HepG2 (cell line): ENCODE measurements around the gene TMEM145. TPM values are rescaled to one million over a fixed set of nuclear protein-coding genes. Genes with fewer than 3 reads are reported as not detected.

Experiments used
- ATAC-seq: fragments of 200-7000 bp; cut with Tn5 transposase; 3 replicates; pipeline ENCODE4 v1.9.1; 2020; ENCODE audit warnings: mild to moderate bottlenecking, moderate library complexity
- Bru-seq: library from RNA; stranded (reverse); fragments of 400-500 nt; gene quantifications from one replicate; lab custom pipeline; 2021; lab: Mats Ljungman, UMichigan
- BruChase-seq, 2 experiments: library from RNA; stranded (reverse); fragments of 400-500 nt; gene quantifications; one replicate each; lab custom pipeline; 2021; lab: Mats Ljungman, UMichigan
- BruUV-seq: library from RNA; stranded (reverse); fragments of 400-500 nt; replicated peaks from 2 replicates; lab custom pipeline; 2021; lab: Mats Ljungman, UMichigan
- CTCF ChIA-PET: fragments of 300-600 bp; formaldehyde crosslinking; extraction: SDS; loops from one replicate; lab custom pipeline; 2021; ENCODE audit warnings: low total read pairs, inconsistent platforms, low intra/inter-chr PET ratio; lab: Yijun Ruan, JAX
- POLR2A ChIA-PET: fragments of 350-600 bp; sonication (Branson Sonifier 250); formaldehyde crosslinking; loops from one replicate; lab custom pipeline; 2020; ENCODE audit warnings: antibody characterized with exemption, inconsistent platforms; lab: Yijun Ruan, JAX
- DNase-seq: peaks from one replicate; pipeline ENCODE4 v3.0.0-alpha.2; 2015; ENCODE audit warnings: low spot score
- FAIRE-seq: peaks from 3 replicates; lab custom pipeline; 2011; peaks lifted over from hg19 to GRCh38; lab: Jason Lieb, UNC
- H2AFZ ChIP-seq: one replicate; pipeline ENCODE4 v1.6.1; 2011; ENCODE audit warnings: low read length, inconsistent platforms
- H3K27ac ChIP-seq: fragments of 300-600 bp; 3 replicates; pipeline ENCODE4 v1.8.0; 2011; ENCODE audit warnings: mixed run types, mild to moderate bottlenecking, mixed read lengths, low read length, inconsistent platforms; ENCODE audit not compliant: insufficient read depth; ENCODE audit errors: extremely low read length
- H3K27me3 ChIP-seq, 2 experiments: fragments of 200-600 bp in 1 of 2; 2 replicates in 1 of 2; 3 replicates in 1 of 2; pipeline versions ENCODE4 v1.6.0 to v1.8.0; 2011; ENCODE audit warnings: low read length in 2 of 2, mild to moderate bottlenecking in 2 of 2, moderate library complexity in 2 of 2, inconsistent platforms in 1 of 2; ENCODE audit not compliant: insufficient read depth in 2 of 2, control insufficient read depth in 1 of 2
- H3K36me3 ChIP-seq, 2 experiments: fragments of 200-600 bp in 1 of 2; replicated peaks in 1 of 2; 2 replicates in 1 of 2; 3 replicates in 1 of 2; pipeline versions ENCODE4 v1.5.1 to v1.8.0; 2011; ENCODE audit warnings: low read length in 2 of 2, inconsistent platforms in 1 of 2; ENCODE audit not compliant: insufficient read depth in 2 of 2, control insufficient read depth in 1 of 2
- H3K4me1 ChIP-seq: 2 replicates; pipeline ENCODE4 v1.5.1; 2012; ENCODE audit warnings: low read length, inconsistent platforms; ENCODE audit not compliant: insufficient read depth
- H3K4me2 ChIP-seq: 2 replicates; pipeline ENCODE4 v1.6.0; 2011; ENCODE audit warnings: low read depth, low read length, inconsistent platforms
- H3K4me3 ChIP-seq, 3 experiments: fragments of 200-600 bp in 1 of 3; sonication (generic), shearing (Covaris generic) in 1 of 3; replicated peaks in 1 of 3; 2 replicates each; pipeline ENCODE4 v1.5.1; 2011 to 2016; ENCODE audit warnings: low read length in 3 of 3, inconsistent platforms in 2 of 3, low read depth in 2 of 3, mild to moderate bottlenecking in 2 of 3, control low read depth in 1 of 3, mixed read lengths in 1 of 3; ENCODE audit not compliant: insufficient read depth in 1 of 3
- H3K79me2 ChIP-seq: one replicate; pipeline ENCODE4 v1.6.1; 2011; ENCODE audit warnings: low read length, inconsistent platforms; ENCODE audit not compliant: insufficient read depth
- H3K9ac ChIP-seq: 2 replicates; pipeline ENCODE4 v1.6.0; 2011; ENCODE audit warnings: mild to moderate bottlenecking, low read depth, low read length, inconsistent platforms; ENCODE audit not compliant: insufficient read depth
- H3K9me3 ChIP-seq: 2 replicates; pipeline ENCODE4 v1.5.1; 2012; ENCODE audit warnings: mild to moderate bottlenecking, low read length
- H4K20me1 ChIP-seq: 2 replicates; pipeline ENCODE4 v1.6.0; 2011; ENCODE audit warnings: inconsistent platforms, mild to moderate bottlenecking, low read length, moderate library complexity; ENCODE audit not compliant: insufficient read depth
- AKAP8 ChIP-seq: sonication (generic); formaldehyde crosslinking; IDR thresholded peaks from 2 replicates; pipeline ENCODE4 v1.5.1; 2020; ENCODE audit warnings: mild to moderate bottlenecking, missing genetic modification reagents
- KDM5B ChIP-seq: sonication (generic); formaldehyde crosslinking; IDR thresholded peaks from 2 replicates; pipeline ENCODE4 v1.4.0; 2020; ENCODE audit warnings: missing genetic modification reagents, mild to moderate bottlenecking, borderline replicate concordance
- NCOA1 ChIP-seq: sonication (generic); formaldehyde crosslinking; IDR thresholded peaks from 2 replicates; pipeline ENCODE4 v1.9.0; 2021; ENCODE audit warnings: missing genetic modification reagents
- PRDM15 ChIP-seq: sonication (generic); formaldehyde crosslinking; IDR thresholded peaks from 2 replicates; pipeline ENCODE4 v1.4.0; 2020; ENCODE audit warnings: missing genetic modification reagents
- RCOR2 ChIP-seq: IDR thresholded peaks from 2 replicates; pipeline ENCODE4 v1.6.1; 2016; ENCODE audit warnings: missing biosample characterization, missing genetic modification reagents
- REST ChIP-seq, 2 experiments: IDR thresholded peaks; 2 replicates each; pipeline ENCODE4 v1.6.1; 2011 to 2012; ENCODE audit warnings: low read length in 2 of 2, borderline replicate concordance in 1 of 2, low read depth in 1 of 2, mild to moderate bottlenecking in 1 of 2, moderate library complexity in 1 of 2
- SNRNP70 ChIP-seq: fragments of 200-400 bp; formaldehyde crosslinking; IDR thresholded peaks from 2 replicates; pipeline ENCODE4 v1.6.1; 2017; ENCODE audit warnings: mild to moderate bottlenecking, low read depth, low read length, moderate library complexity
- SOX5 ChIP-seq: IDR thresholded peaks from 2 replicates; pipeline ENCODE4 v1.6.1; 2016; ENCODE audit warnings: borderline replicate concordance
- ZNF468 ChIP-seq: sonication (generic); formaldehyde crosslinking; IDR thresholded peaks from 2 replicates; pipeline ENCODE4 v1.8.0; 2022; ENCODE audit warnings: mild to moderate bottlenecking, moderate library complexity, missing genetic modification reagents
- ZNF496 ChIP-seq: sonication (generic); formaldehyde crosslinking; IDR thresholded peaks from 2 replicates; pipeline ENCODE4 v1.8.1; 2023; ENCODE audit warnings: mild to moderate bottlenecking, moderate library complexity, missing genetic modification reagents; ENCODE audit not compliant: insufficient replicate concordance
- WGBS: methylation state at CpG from one replicate; pipeline ENCODE4 v1.1.6; 2017; ENCODE audit warnings: low lambda C conversion rate; 5-methylcytosine and 5-hydroxymethylcytosine counted together
- in situ Hi-C: cut with HindIII; loops from 2 replicates; pipeline ENCODE4 v1.10.0; 2017; ENCODE audit warnings: low pct_unique_long_range_greater_than_20kb; ENCODE audit not compliant: extremely low pct_ligation_motif_present
- intact Hi-C: fragments of 100-400 bp; cut with micrococcal nuclease; formaldehyde crosslinking; loops from one replicate; pipeline ENCODE4 v1.10.0; 2022; ENCODE audit not compliant: unreplicated experiment
- long read RNA-seq, 2 experiments: library from RNA in 1 of 2; library from polyadenylated mRNA in 1 of 2; stranded (forward) in 1 of 2; unstranded in 1 of 2; transcript quantifications; one replicate each; pipeline ENCODE4 v2.0.0, GENCODE V29; 2019 to 2022
- polyA minus RNA-seq, 3 experiments: library from RNA; depleted of rRNA, polyadenylated mRNA; stranded (reverse); fragments of >200 nt; gene quantifications; 2 replicates each; pipeline ENCODE4 v1.2.3, GENCODE V29; 2011; ENCODE audit warnings: low replicate concordance in 1 of 3
- polyA plus RNA-seq, 8 experiments: library from polyadenylated mRNA; depleted of rRNA in 3 of 8; stranded (reverse) in 7 of 8; unstranded in 1 of 8; fragments of >200 nt; fragmentation: Illumina TruSeq in 4 of 8; extraction: Trizol in 4 of 8; gene quantifications; 2 replicates each; pipeline versions ENCODE4 v1.2.1 to v1.2.3, GENCODE V29; 2011 to 2016; ENCODE audit warnings: low read depth in 4 of 8, missing spikeins in 1 of 8, mixed read lengths in 1 of 8; ENCODE audit not compliant: insufficient read depth in 1 of 8
- total RNA-seq, 5 experiments: library from RNA; depleted of rRNA; stranded (reverse); fragments of >200 nt; fragmentation: Illumina TruSeq; extraction: Trizol; gene quantifications; 2 replicates each; pipeline ENCODE4 v1.2.3, GENCODE V29; 2016; ENCODE audit warnings: low read depth in 1 of 5

TMEM145 gene
- total RNA-seq (2016; rRNA removed; fragmentation: Illumina TruSeq; extraction: Trizol) (0.07 TPM in 1 of 2 replicates, not detected in the other), polyA plus RNA-seq (2011; rRNA removed) (5.1 and 5.5 TPM in 2 replicates), polyA minus RNA-seq (2011; rRNA and poly(A)+ RNA removed; ENCODE audit: low replicate concordance) (0.44 and 14.7 TPM in 2 replicates), Bru-seq, nascent RNA (percentile 20 among the genes with signal in this experiment), BruChase-seq, experiment 1, labeled RNA remaining after a 6-hour chase (percentile 32 among the genes with signal in this experiment), BruChase-seq, experiment 2, labeled RNA remaining after a 2-hour chase (percentile 20 among the genes with signal in this experiment)
- total RNA-seq (2016; cell fraction: cytosol; rRNA removed; fragmentation: Illumina TruSeq; extraction: Trizol; ENCODE audit: low read depth) = not detected in 2 replicates
- total RNA-seq (2016; cell fraction: insoluble cytoplasmic fraction; rRNA removed; fragmentation: Illumina TruSeq; extraction: Trizol) = 0.13 and 0.15 TPM in 2 replicates
- not detected in 2 replicates for total RNA-seq (2016; cell fraction: membrane; rRNA removed; fragmentation: Illumina TruSeq; extraction: Trizol)
- total RNA-seq (2016; cell fraction: nucleus; rRNA removed; fragmentation: Illumina TruSeq; extraction: Trizol) = 0.88 and 1.9 TPM in 2 replicates
- 2.0 and 2.3 TPM in 2 replicates for polyA plus RNA-seq (2011; cell fraction: cytosol; rRNA removed)
- 39.2 and 50.9 TPM in 2 replicates for polyA plus RNA-seq (2011; cell fraction: nucleus; rRNA removed)
- 2.9 and 6.2 TPM in 2 replicates for polyA plus RNA-seq (2012)
- polyA plus RNA-seq (2016; cell fraction: cytosol; fragmentation: Illumina TruSeq; extraction: Trizol; ENCODE audit: low read depth) = 0.26 TPM in 1 of 2 replicates, not detected in the other
- 0.57 and 0.73 TPM in 2 replicates for polyA plus RNA-seq (2016; cell fraction: insoluble cytoplasmic fraction; fragmentation: Illumina TruSeq; extraction: Trizol; ENCODE audit: low read depth)
- polyA plus RNA-seq (2016; cell fraction: membrane; fragmentation: Illumina TruSeq; extraction: Trizol; ENCODE audit: low read depth) = 0.17 and 0.27 TPM in 2 replicates
- polyA plus RNA-seq (2016; cell fraction: nucleus; fragmentation: Illumina TruSeq; extraction: Trizol; ENCODE audit: insufficient read depth, low read depth) = 1.7 and 2.8 TPM in 2 replicates
- polyA minus RNA-seq (2011; cell fraction: cytosol; rRNA and poly(A)+ RNA removed) = 1.3 and 4.2 TPM in 2 replicates
- polyA minus RNA-seq (2011; cell fraction: nucleus; rRNA and poly(A)+ RNA removed) = 16.7 and 20.3 TPM in 2 replicates
- long read RNA-seq, experiment 1 = 0 reads
- long read RNA-seq, experiment 2, partial matches to known transcripts = 1 of 1 reads
- long read RNA-seq, experiment 2, other reads (novel, unspliced or antisense) = 0 of 1 reads

GRCh38 chr19:42313096-42313839 is at the start of gene TMEM145:
Gene TMEM145, plus strand, starts transcription at chr19:42313309. Its CDS starts 68 bp downstream, at chr19:42313377.
- H3K4me3 ChIP-seq = peak within 1 kb of the TSS; percentile 65 to 76 (median 76)
- FAIRE-seq (no peak), DNase-seq (no peak), ATAC-seq (peak; percentile 63)
- 0 out of 2 replicates have a peak within 1 kb of the TSS, but pooled peaks have one; percentile 18 for H3K9ac ChIP-seq
- no TSS peak for BruUV-seq
- H2AFZ ChIP-seq = no peak within 1 kb of the TSS
- H4K20me1 ChIP-seq = no peaks in the 10 kb centered on the region
- ChIA-PET CTCF (no interaction called here), POLR2A (interaction anchor here (1.6 kb wide), 1 partner anchor 11 kb away, joined by 5 read pairs; the partner anchor contains the start of genes PAFAH1B3 and PRR19)
- H3K27me3 ChIP-seq = peaks cover 0 to 10% of the 10 kb centered on the region in 2 experiments; a peak in 3 of 5 replicates
- H3K4me2 ChIP-seq = peak within 1 kb of the TSS; percentile 71
- in situ Hi-C loops (no loop called here), intact Hi-C loops (no loop called here)
- H3K79me2 ChIP-seq = no peaks in the 10 kb centered on the region
- H3K4me1 ChIP-seq = peaks cover 40% of the 10 kb centered on the region
- no peaks in the 10 kb centered on the region for H3K36me3 ChIP-seq
- no peaks in the 10 kb centered on the region for H3K9me3 ChIP-seq
- 3% methylated on average over 15 of the region's 67 CpGs for WGBS
- H3K27ac ChIP-seq = no peak within 1 kb of the TSS
- TF ChIP-seq KDM5B (0 out of 2 replicates have a peak, but pooled peaks have one; percentile 15), SOX5 (CRISPR knock-in tag) (no peak), PRDM15 (CRISPR knock-in tag) (peak; percentile 95), SNRNP70 (no peak), NCOA1 (CRISPR knock-in tag) (no peak), REST (IDR thresholded peaks at IDR 0.05; ENCODE audit: borderline replicate concordance in 1 of 2, low read depth in 1 of 2, low read length in 2 of 2) (peak; percentile 56 to 91), ZNF468 (no peak), ZNF496 (CRISPR knock-in tag) (no peak), RCOR2 (CRISPR knock-in tag) (no peak), AKAP8 (no peak)
